Natural killer cell (primary cell): ENCODE results near the gene ATP8B4. TPM values are rescaled to one million over a fixed set of nuclear protein-coding genes. Genes with fewer than 3 reads are reported as not detected.

Source experiments
- ATAC-seq, 3 donors: fragments of 150-1000 bp in 2 of 3; fragments of 200-7000 bp in 1 of 3; cut with Tn5 transposase; 1 replicate in 1 of 3; 2 replicates in 2 of 3; pipeline ENCODE4 v1.10.0; 2021; ENCODE audit warnings: mild to moderate bottlenecking in 2 of 3, moderate library complexity in 2 of 3
- DNase-seq, 2 donors: peaks; one replicate each; pipeline versions ENCODE4 v3.0.0 to v3.0.0-alpha.2; 2013 to 2021; ENCODE audit warnings: mixed read lengths in 1 of 2
- H3K27ac ChIP-seq: one replicate; pipeline ENCODE4 v1.5.1; 2013; ENCODE audit warnings: mild to moderate bottlenecking, low read length
- H3K27me3 ChIP-seq: one replicate; pipeline ENCODE4 v1.6.1; 2013; ENCODE audit warnings: low read length; ENCODE audit not compliant: control insufficient read depth, insufficient read depth
- H3K36me3 ChIP-seq: one replicate; pipeline ENCODE4 v1.6.1; 2013; ENCODE audit warnings: low read length; ENCODE audit not compliant: control insufficient read depth, insufficient read depth
- H3K4me1 ChIP-seq: one replicate; pipeline ENCODE4 v1.6.1; 2013; ENCODE audit warnings: low read length; ENCODE audit not compliant: control insufficient read depth, insufficient read depth
- H3K4me3 ChIP-seq: one replicate; pipeline ENCODE4 v1.5.1; 2013; ENCODE audit warnings: low read length
- H3K9me3 ChIP-seq: one replicate; pipeline ENCODE4 v1.6.1; 2013; ENCODE audit warnings: low read length; ENCODE audit not compliant: control insufficient read depth, insufficient read depth
- H3K27ac Mint-ChIP-seq, 2 donors: one replicate each; pipeline ENCODE4 v1.8.0; 2022; ENCODE audit warnings: mild to moderate bottlenecking in 2 of 2, mixed read lengths in 2 of 2, moderate library complexity in 1 of 2
- H3K27me3 Mint-ChIP-seq, 2 donors: one replicate each; pipeline ENCODE4 v1.8.0; 2022; ENCODE audit warnings: low read depth in 2 of 2, mixed read lengths in 2 of 2
- H3K36me3 Mint-ChIP-seq: one replicate; pipeline ENCODE4 v1.8.0; 2022; ENCODE audit warnings: mixed read lengths
- H3K4me1 Mint-ChIP-seq, 2 donors: one replicate each; pipeline ENCODE4 v1.8.0; 2022; ENCODE audit warnings: mixed read lengths in 2 of 2
- H3K4me3 Mint-ChIP-seq: one replicate; pipeline ENCODE4 v1.8.0; 2022; ENCODE audit warnings: mild to moderate bottlenecking, moderate library complexity, mixed read lengths
- H3K9me3 Mint-ChIP-seq, 2 donors: one replicate each; pipeline ENCODE4 v1.8.0; 2022; ENCODE audit warnings: mixed read lengths in 2 of 2
- CTCF ChIP-seq: fragments of 200-600 bp; IDR thresholded peaks from one replicate; pipeline ENCODE4 v1.8.0; 2022; ENCODE audit warnings: antibody characterized with exemption
- WGBS: methylation state at CpG from one replicate; pipeline ENCODE4 v1.1.7; 2013; ENCODE audit warnings: missing lambda C conversion rate; ENCODE audit not compliant: insufficient coverage; 5-methylcytosine and 5-hydroxymethylcytosine counted together
- intact Hi-C: fragments of 100-400 bp; cut with micrococcal nuclease; formaldehyde crosslinking; loops from one replicate; pipeline ENCODE4 v1.14.2; 2022
- total RNA-seq, 4 donors: library from RNA; stranded (reverse); fragments of 120-200 nt in 1 of 4; gene quantifications; one replicate each; pipeline versions ENCODE4 v1.2.3 to v1.2.4, GENCODE V29; 2013 to 2022

The ATP8B4 gene
- total RNA-seq, 3 donors from 2014 or later (not counting 1 experiment from before 2014, with no cell fraction given), result 55.6 to 89.5 (median 75.1) TPM

GRCh38 chr15:49863431-49864224 lies 255.4 kb downstream of the ATP8B4 start:
- TF ChIP-seq CTCF, result no peak
- peaks cover 0 to 7% of the 10 kb centered on the region in 2 donors for H3K4me1 Mint-ChIP-seq
- H3K4me3 Mint-ChIP-seq, result no peak overlapping the region
- no CpG with 5 or more reads among the region's 3 CpGs for WGBS
- peaks cover 17% of the 10 kb centered on the region for H3K36me3 Mint-ChIP-seq
- no peaks in the 10 kb centered on the region for H3K27me3 Mint-ChIP-seq
- Histone ChIP-seq H3K9me3 (no peaks in the 10 kb centered on the region), H3K36me3 (peaks cover 24% of the 10 kb centered on the region), H3K4me3 (no peak overlapping the region), H3K27me3 (no peaks in the 10 kb centered on the region), H3K27ac (no peak overlapping the region), H3K4me1 (no peaks in the 10 kb centered on the region)
- DNase-seq (no peak), ATAC-seq (no peak)
- H3K27ac Mint-ChIP-seq, result no peak overlapping the region
- intact Hi-C loops, result no loop called here
- no peaks in the 10 kb centered on the region for H3K9me3 Mint-ChIP-seq

GRCh38 chr15:49860101-49860500 lies 258.9 kb downstream of the ATP8B4 start:
- Mint-ChIP-seq H3K4me1 (peaks cover 0 to 4% of the 10 kb centered on the region in 2 donors), H3K36me3 (no peaks in the 10 kb centered on the region), H3K9me3 (no peaks in the 10 kb centered on the region), H3K27ac (peak overlapping the region in 1 of 2 donors; percentile 2), H3K27me3 (no peaks in the 10 kb centered on the region), H3K4me3 (no peak overlapping the region)
- TF ChIP-seq CTCF, result no peak
- DNase-seq (no peak), ATAC-seq (no peak)
- Histone ChIP-seq H3K9me3 (no peaks in the 10 kb centered on the region), H3K27ac (no peak overlapping the region), H3K4me3 (no peak overlapping the region), H3K36me3 (peaks cover 26% of the 10 kb centered on the region), H3K4me1 (no peaks in the 10 kb centered on the region), H3K27me3 (no peaks in the 10 kb centered on the region)
- intact Hi-C loops, result no loop called here
- WGBS, result 89% methylated on average over 7 of the region's 8 CpGs

GRCh38 chr15:49857496-49858475 lies 261.2 kb downstream of the ATP8B4 start:
- H3K4me3 Mint-ChIP-seq, result no peak overlapping the region
- H3K27ac Mint-ChIP-seq, result peak overlapping the region; percentile 7 to 10
- Histone ChIP-seq H3K4me3 (no peak overlapping the region), H3K27me3 (no peaks in the 10 kb centered on the region), H3K4me1 (no peaks in the 10 kb centered on the region), H3K9me3 (no peaks in the 10 kb centered on the region), H3K27ac (no peak overlapping the region), H3K36me3 (peaks cover 37% of the 10 kb centered on the region)
- ATAC-seq (no peak), DNase-seq (no peak)
- no peak for TF ChIP-seq CTCF
- H3K4me1 Mint-ChIP-seq, result peaks cover 0 to 8% of the 10 kb centered on the region in 2 donors
- H3K9me3 Mint-ChIP-seq, result no peaks in the 10 kb centered on the region
- WGBS, result 80% methylated on average over 1 of the region's 4 CpGs
- no peaks in the 10 kb centered on the region for H3K27me3 Mint-ChIP-seq
- peaks cover 12% of the 10 kb centered on the region for H3K36me3 Mint-ChIP-seq
- intact Hi-C loops, result no loop called here
